IMR-90 (cell line): Measurements from ENCODE around the gene ZNF132. TPM values are rescaled to one million over a fixed set of nuclear protein-coding genes. Genes with fewer than 3 reads are reported as not detected.

ENCODE experiments used
- ATAC-seq: fragments of 200-7000 bp; cut with Tn5 transposase; 2 replicates; pipeline ENCODE4 v1.9.1; 2020; ENCODE audit warnings: low read depth, mild to moderate bottlenecking, moderate library complexity
- BruUV-seq: library from RNA; stranded (reverse); fragments of 400-500 nt; replicated peaks from 2 replicates; lab custom pipeline; 2021; lab: Mats Ljungman, UMichigan
- CTCF ChIA-PET: fragments of 300-600 bp; formaldehyde crosslinking; extraction: SDS; loops from one replicate; lab custom pipeline; 2021; ENCODE audit warnings: antibody characterized with exemption; lab: Yijun Ruan, JAX
- POLR2A ChIA-PET: fragments of 300-600 bp; sonication (Branson Sonifier 250); formaldehyde crosslinking; loops from one replicate; lab custom pipeline; 2022; ENCODE audit warnings: antibody characterized with exemption; ENCODE audit not compliant: unreplicated experiment; lab: Charles Lee
- DNase-seq: peaks from one replicate; pipeline ENCODE4 v3.0.0; 2013
- H2AFZ ChIP-seq: replicated peaks from 2 replicates; pipeline ENCODE3; 2013; ENCODE audit warnings: low read length, mild to moderate bottlenecking; ENCODE audit not compliant: poor library complexity
- H2AK5ac ChIP-seq: 2 replicates; pipeline ENCODE4 v1.6.1; 2013; ENCODE audit warnings: low read depth, low read length, inconsistent platforms
- H2AK9ac ChIP-seq: replicated peaks from 2 replicates; pipeline ENCODE3; 2013; ENCODE audit warnings: mild to moderate bottlenecking, low read depth, low read length, moderate library complexity; ENCODE audit not compliant: poor library complexity
- H2BK120ac ChIP-seq: 2 replicates; pipeline ENCODE4 v1.6.1; 2013; ENCODE audit warnings: low read depth, low read length, inconsistent platforms
- H2BK15ac ChIP-seq: 3 replicates; pipeline ENCODE4 v1.6.1; 2013; ENCODE audit warnings: low read depth, low read length, inconsistent platforms
- H2BK20ac ChIP-seq: 2 replicates; pipeline ENCODE4 v1.6.1; 2013; ENCODE audit warnings: low read depth, mild to moderate bottlenecking, inconsistent platforms, low read length, moderate library complexity
- H2BK5ac ChIP-seq: 2 replicates; pipeline ENCODE4 v1.6.1; 2013; ENCODE audit warnings: mild to moderate bottlenecking, low read depth, low read length, inconsistent platforms; ENCODE audit not compliant: poor library complexity, severe bottlenecking
- H3K14ac ChIP-seq: replicated peaks from 2 replicates; pipeline ENCODE4 v1.6.1; 2013; ENCODE audit warnings: low read depth, low read length, inconsistent platforms
- H3K18ac ChIP-seq: 2 replicates; pipeline ENCODE4 v1.6.1; 2013; ENCODE audit warnings: low read depth, low read length, control low read depth
- H3K23ac ChIP-seq: 2 replicates; pipeline ENCODE4 v1.6.1; 2013; ENCODE audit warnings: low read depth, low read length, inconsistent platforms
- H3K27ac ChIP-seq: 2 replicates; pipeline ENCODE4 v1.5.1; 2013; ENCODE audit warnings: mild to moderate bottlenecking, control low read depth, low read length; ENCODE audit not compliant: insufficient read depth
- H3K27me3 ChIP-seq: 2 replicates; pipeline ENCODE4 v1.6.1; 2013; ENCODE audit warnings: low read length; ENCODE audit not compliant: control insufficient read depth, insufficient read depth
- H3K36me3 ChIP-seq: 2 replicates; pipeline ENCODE4 v1.6.1; 2013; ENCODE audit warnings: low read length, mixed read lengths; ENCODE audit not compliant: control insufficient read depth, insufficient read depth
- H3K4ac ChIP-seq: 2 replicates; pipeline ENCODE4 v1.6.1; 2013; ENCODE audit warnings: low read depth, low read length, inconsistent platforms
- H3K4me1 ChIP-seq: 2 replicates; pipeline ENCODE4 v1.6.1; 2013; ENCODE audit warnings: low read length, mixed read lengths; ENCODE audit not compliant: control insufficient read depth, insufficient read depth
- H3K4me2 ChIP-seq: 2 replicates; pipeline ENCODE4 v1.6.1; 2013; ENCODE audit warnings: low read depth, mild to moderate bottlenecking, control low read depth, low read length, moderate library complexity
- H3K4me3 ChIP-seq: 2 replicates; pipeline ENCODE4 v1.5.1; 2013; ENCODE audit warnings: low read depth, mild to moderate bottlenecking, control low read depth, low read length, moderate library complexity; ENCODE audit not compliant: insufficient read depth
- H3K56ac ChIP-seq: 2 replicates; pipeline ENCODE4 v1.6.1; 2013; ENCODE audit warnings: low read length, inconsistent platforms; ENCODE audit not compliant: insufficient read depth; ENCODE audit errors: extremely low read depth
- H3K79me1 ChIP-seq, 2 experiments: 2 replicates each; pipeline ENCODE4 v1.6.1; 2013; ENCODE audit warnings: low read length in 2 of 2, inconsistent platforms in 1 of 2, low read depth in 1 of 2
- H3K9ac ChIP-seq: 2 replicates; pipeline ENCODE4 v1.6.1; 2013; ENCODE audit warnings: low read depth, low read length, control low read depth
- H3K9me1 ChIP-seq: 2 replicates; pipeline ENCODE4 v1.6.1; 2013; ENCODE audit warnings: low read length, inconsistent platforms; ENCODE audit not compliant: insufficient read depth
- H3K9me3 ChIP-seq: 2 replicates; pipeline ENCODE4 v1.6.1; 2013; ENCODE audit warnings: low read length; ENCODE audit not compliant: control insufficient read depth, insufficient read depth
- H4K20me1 ChIP-seq: 2 replicates; pipeline ENCODE4 v1.6.1; 2013; ENCODE audit warnings: low read length, inconsistent platforms; ENCODE audit not compliant: insufficient read depth
- H4K5ac ChIP-seq: 2 replicates; pipeline ENCODE4 v1.6.1; 2013; ENCODE audit warnings: mild to moderate bottlenecking, low read depth, low read length, control low read depth
- H4K8ac ChIP-seq, 2 experiments: 2 replicates each; pipeline ENCODE4 v1.6.1; 2013; ENCODE audit warnings: low read depth in 2 of 2, low read length in 2 of 2, control low read depth in 1 of 2, inconsistent platforms in 1 of 2
- H4K91ac ChIP-seq: 2 replicates; pipeline ENCODE4 v1.6.1; 2013; ENCODE audit warnings: low read depth, low read length, inconsistent platforms; ENCODE audit not compliant: insufficient read depth
- BHLHE40 ChIP-seq: fragments of 150-350 bp; IDR thresholded peaks from 2 replicates; pipeline ENCODE4 v1.6.1; 2016; ENCODE audit warnings: mild to moderate bottlenecking, low read depth, low read length
- CEBPB ChIP-seq: IDR thresholded peaks from 2 replicates; pipeline ENCODE4 v1.6.1; 2012; ENCODE audit warnings: low read depth, low read length, improper control_type of control experiment
- CHD1 ChIP-seq: IDR thresholded peaks from 2 replicates; pipeline ENCODE4 v1.6.1; 2012; ENCODE audit warnings: low read depth, low read length, improper control_type of control experiment
- FOS ChIP-seq: fragments of 150-350 bp; IDR thresholded peaks from 2 replicates; pipeline ENCODE4 v1.6.1; 2016; ENCODE audit warnings: low read depth, low read length
- MAFK ChIP-seq: IDR thresholded peaks from 2 replicates; pipeline ENCODE4 v1.6.1; 2012; ENCODE audit warnings: low read depth, low read length, improper control_type of control experiment
- MXI1 ChIP-seq: IDR thresholded peaks from 2 replicates; pipeline ENCODE4 v1.6.1; 2012; ENCODE audit warnings: low read depth, mild to moderate bottlenecking, low read length, moderate library complexity, borderline replicate concordance
- NFE2L2 ChIP-seq: fragments of 150-350 bp; IDR thresholded peaks from 2 replicates; pipeline ENCODE4 v1.6.1; 2016; ENCODE audit warnings: low read depth, mild to moderate bottlenecking, low read length
- POLR2A ChIP-seq: IDR thresholded peaks from 2 replicates; pipeline ENCODE4 v1.6.1; 2012; ENCODE audit warnings: mild to moderate bottlenecking, low read depth, low read length
- RAD21 ChIP-seq: IDR thresholded peaks from 2 replicates; pipeline ENCODE4 v1.6.1; 2012; ENCODE audit warnings: low read length, improper control_type of control experiment
- RCOR1 ChIP-seq: IDR thresholded peaks from 2 replicates; pipeline ENCODE4 v1.6.1; 2012; ENCODE audit warnings: mild to moderate bottlenecking, low read length, improper control_type of control experiment; ENCODE audit not compliant: insufficient replicate concordance
- SMC3 ChIP-seq: fragments of 150-350 bp; IDR thresholded peaks from 2 replicates; pipeline ENCODE4 v1.6.1; 2016; ENCODE audit warnings: low read depth, mild to moderate bottlenecking, antibody characterized with exemption, low read length, moderate library complexity
- WGBS, 2 experiments: methylation state at CpG; one replicate each; pipeline versions ENCODE4 v1.1.5 to v1.1.7; 2013; ENCODE audit warnings: missing lambda C conversion rate in 2 of 2; ENCODE audit not compliant: insufficient read length in 1 of 2; ENCODE audit errors: extremely low coverage in 2 of 2; 5-methylcytosine and 5-hydroxymethylcytosine counted together
- dilution Hi-C: fragments of 300-500 bp; cut with HindIII; formaldehyde crosslinking; loops from one replicate; pipeline ENCODE4 v1.14.3; 2018; ENCODE audit warnings: low sequenced_read_pairs; ENCODE audit not compliant: unreplicated experiment
- in situ Hi-C: fragments of 300-500 bp; cut with MboI; formaldehyde crosslinking; loops from 3 replicates; pipeline ENCODE4 v1.14.3; 2019; ENCODE audit warnings: low sequenced_read_pairs, inconsistent platforms, mixed read lengths
- intact Hi-C: fragments of 100-400 bp; cut with micrococcal nuclease; formaldehyde crosslinking; loops from 2 replicates; pipeline ENCODE4 v1.10.0; 2022
- polyA plus RNA-seq, 3 experiments: library from polyadenylated mRNA; depleted of rRNA; stranded (reverse); fragments of >200 nt; gene quantifications; 2 replicates each; pipeline ENCODE4 v1.2.3, GENCODE V29; 2012; ENCODE audit warnings: low replicate concordance in 1 of 3
- total RNA-seq: library from RNA; depleted of rRNA; stranded (reverse); fragments of >200 nt; gene quantifications from 2 replicates; pipeline ENCODE4 v1.2.3, GENCODE V29; 2012
- TF ChIP-seq, protein P1 (sequence below): fragments of 150-350 bp; IDR thresholded peaks from 2 replicates; pipeline ENCODE4 v1.6.1; 2016; ENCODE audit warnings: low read depth, mild to moderate bottlenecking, low read length, moderate library complexity, borderline replicate concordance
- TF ChIP-seq, protein P2 (sequence below): conservative IDR thresholded peaks from 2 replicates; pipeline ENCODE4 v1.5.1; 2012; ENCODE audit warnings: mild to moderate bottlenecking, low read depth, low read length, improper control_type of control experiment
- TF ChIP-seq, protein P3 (sequence below): fragments of 150-350 bp; IDR thresholded peaks from 2 replicates; pipeline ENCODE4 v1.6.1; 2017; ENCODE audit warnings: mild to moderate bottlenecking, antibody characterized with exemption, low read length, low read depth

The ZNF132 gene
- total and polyA plus RNA-seq, 2 of the 4 experiments (the other 2 are of a cell fraction), result 2.4 to 13.6 TPM

DNA sequence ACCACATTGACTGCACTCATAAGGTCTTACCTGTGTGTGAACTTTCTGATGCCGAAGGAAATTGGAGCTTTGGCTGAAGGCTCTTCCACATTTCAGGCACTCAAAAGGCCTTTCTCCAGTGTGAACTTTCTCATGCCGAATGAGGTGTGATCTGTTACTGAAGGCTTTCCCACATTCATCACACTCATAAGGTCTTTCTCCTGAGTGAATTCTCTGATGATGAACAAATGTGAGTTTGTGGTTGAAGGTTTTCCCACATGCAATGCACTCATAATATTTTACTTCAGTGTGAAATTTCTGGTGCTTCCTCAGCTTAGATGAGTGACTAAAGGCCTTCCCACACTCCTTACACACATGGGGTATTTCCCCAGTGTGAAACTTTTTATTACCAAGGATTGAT lies 5.7 kb downstream of the ZNF132 start:
- CTCF ChIA-PET, result no interaction called here
- H3K4me3 ChIP-seq, result no peak overlapping the region
- in situ Hi-C loops, result no loop called here

More for the DNA sequence above, 5.7 kb downstream of the ZNF132 start:
- WGBS, 2 experiments, result no CpG with 5 or more reads among the region's 2 CpGs
- no peak overlapping the region for H4K5ac ChIP-seq
- BruUV-seq, result no TSS peak
- peaks cover 18 to 22% of the 10 kb centered on the region in 2 experiments for H3K79me1 ChIP-seq
- intact Hi-C loops (no loop called here), dilution Hi-C loops (no loop called here)
- no peak overlapping the region for H3K18ac ChIP-seq
- H3K27ac ChIP-seq, result no peak overlapping the region
- H4K8ac ChIP-seq, result no peak overlapping the region
- H2BK5ac ChIP-seq, result no peak overlapping the region
- H4K20me1 ChIP-seq, result no peaks in the 10 kb centered on the region
- no peaks in the 10 kb centered on the region for H3K9me1 ChIP-seq
- H3K14ac ChIP-seq, result no peak overlapping the region
- no peak overlapping the region for H2AK5ac ChIP-seq
- TF ChIP-seq BHLHE40, result no peak
- TF ChIP-seq POLR2A, result no peak
- TF ChIP-seq, protein P1, sequence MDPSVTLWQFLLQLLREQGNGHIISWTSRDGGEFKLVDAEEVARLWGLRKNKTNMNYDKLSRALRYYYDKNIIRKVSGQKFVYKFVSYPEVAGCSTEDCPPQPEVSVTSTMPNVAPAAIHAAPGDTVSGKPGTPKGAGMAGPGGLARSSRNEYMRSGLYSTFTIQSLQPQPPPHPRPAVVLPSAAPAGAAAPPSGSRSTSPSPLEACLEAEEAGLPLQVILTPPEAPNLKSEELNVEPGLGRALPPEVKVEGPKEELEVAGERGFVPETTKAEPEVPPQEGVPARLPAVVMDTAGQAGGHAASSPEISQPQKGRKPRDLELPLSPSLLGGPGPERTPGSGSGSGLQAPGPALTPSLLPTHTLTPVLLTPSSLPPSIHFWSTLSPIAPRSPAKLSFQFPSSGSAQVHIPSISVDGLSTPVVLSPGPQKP, result no peak
- TF ChIP-seq, protein P2, sequence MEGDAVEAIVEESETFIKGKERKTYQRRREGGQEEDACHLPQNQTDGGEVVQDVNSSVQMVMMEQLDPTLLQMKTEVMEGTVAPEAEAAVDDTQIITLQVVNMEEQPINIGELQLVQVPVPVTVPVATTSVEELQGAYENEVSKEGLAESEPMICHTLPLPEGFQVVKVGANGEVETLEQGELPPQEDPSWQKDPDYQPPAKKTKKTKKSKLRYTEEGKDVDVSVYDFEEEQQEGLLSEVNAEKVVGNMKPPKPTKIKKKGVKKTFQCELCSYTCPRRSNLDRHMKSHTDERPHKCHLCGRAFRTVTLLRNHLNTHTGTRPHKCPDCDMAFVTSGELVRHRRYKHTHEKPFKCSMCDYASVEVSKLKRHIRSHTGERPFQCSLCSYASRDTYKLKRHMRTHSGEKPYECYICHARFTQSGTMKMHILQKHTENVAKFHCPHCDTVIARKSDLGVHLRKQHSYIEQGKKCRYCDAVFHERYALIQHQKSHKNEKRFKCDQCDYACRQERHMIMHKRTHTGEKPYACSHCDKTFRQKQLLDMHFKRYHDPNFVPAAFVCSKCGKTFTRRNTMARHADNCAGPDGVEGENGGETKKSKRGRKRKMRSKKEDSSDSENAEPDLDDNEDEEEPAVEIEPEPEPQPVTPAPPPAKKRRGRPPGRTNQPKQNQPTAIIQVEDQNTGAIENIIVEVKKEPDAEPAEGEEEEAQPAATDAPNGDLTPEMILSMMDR, result no peak
- no peak for TF ChIP-seq SMC3
- TF ChIP-seq, protein P3, sequence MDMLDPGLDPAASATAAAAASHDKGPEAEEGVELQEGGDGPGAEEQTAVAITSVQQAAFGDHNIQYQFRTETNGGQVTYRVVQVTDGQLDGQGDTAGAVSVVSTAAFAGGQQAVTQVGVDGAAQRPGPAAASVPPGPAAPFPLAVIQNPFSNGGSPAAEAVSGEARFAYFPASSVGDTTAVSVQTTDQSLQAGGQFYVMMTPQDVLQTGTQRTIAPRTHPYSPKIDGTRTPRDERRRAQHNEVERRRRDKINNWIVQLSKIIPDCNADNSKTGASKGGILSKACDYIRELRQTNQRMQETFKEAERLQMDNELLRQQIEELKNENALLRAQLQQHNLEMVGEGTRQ, result no peak
- TF ChIP-seq MXI1, result no peak
- TF ChIP-seq RAD21, result no peak
- TF ChIP-seq CHD1, result no peak
- TF ChIP-seq CEBPB, result no peak
- TF ChIP-seq RCOR1, result no peak
- TF ChIP-seq NFE2L2, result no peak
- no peak for TF ChIP-seq FOS
- no peak for TF ChIP-seq MAFK
- no peak overlapping the region for H2AFZ ChIP-seq
- no peaks in the 10 kb centered on the region; the same call in 1 of the 2 replicates for H3K4me1 ChIP-seq
- H2BK15ac ChIP-seq, result no peak overlapping the region
- no peak overlapping the region for H2BK20ac ChIP-seq
- H2BK120ac ChIP-seq, result no peak overlapping the region
- H3K36me3 ChIP-seq, result peaks cover 53% of the 10 kb centered on the region
- H4K91ac ChIP-seq, result no peak overlapping the region
- ATAC-seq (no peak), DNase-seq (peak; percentile 18)
- no peak overlapping the region for H3K56ac ChIP-seq
- H2AK9ac ChIP-seq, result no peak overlapping the region
- H3K4ac ChIP-seq, result no peak overlapping the region
- H3K4me2 ChIP-seq, result no peak overlapping the region
- no peak overlapping the region for H3K9ac ChIP-seq
- H3K23ac ChIP-seq, result no peak overlapping the region
- H3K9me3 ChIP-seq, result peaks cover 81% of the 10 kb centered on the region
- POLR2A ChIA-PET, result no interaction called here
- no peaks in the 10 kb centered on the region for H3K27me3 ChIP-seq
